Nucleus accumbens (tissue), 56 donors: ENCODE results near the gene SLC66A1.

Experiments used
- DNase-seq, 56 donors: peaks; one replicate each; lab custom pipeline; 2025; lab: John Stamatoyannopoulos, UW

The SLC66A1 gene

GRCh38 chr1:19341201-19342061 is 29.3 kb downstream of the SLC66A1 start:
- DNase-seq: peak in 36 of 56 donors; percentile 6 to 74 (median 26)

GRCh38 chr1:19342062-19342750 is 30.1 kb downstream of the SLC66A1 start:
- no peak for DNase-seq

DNA sequence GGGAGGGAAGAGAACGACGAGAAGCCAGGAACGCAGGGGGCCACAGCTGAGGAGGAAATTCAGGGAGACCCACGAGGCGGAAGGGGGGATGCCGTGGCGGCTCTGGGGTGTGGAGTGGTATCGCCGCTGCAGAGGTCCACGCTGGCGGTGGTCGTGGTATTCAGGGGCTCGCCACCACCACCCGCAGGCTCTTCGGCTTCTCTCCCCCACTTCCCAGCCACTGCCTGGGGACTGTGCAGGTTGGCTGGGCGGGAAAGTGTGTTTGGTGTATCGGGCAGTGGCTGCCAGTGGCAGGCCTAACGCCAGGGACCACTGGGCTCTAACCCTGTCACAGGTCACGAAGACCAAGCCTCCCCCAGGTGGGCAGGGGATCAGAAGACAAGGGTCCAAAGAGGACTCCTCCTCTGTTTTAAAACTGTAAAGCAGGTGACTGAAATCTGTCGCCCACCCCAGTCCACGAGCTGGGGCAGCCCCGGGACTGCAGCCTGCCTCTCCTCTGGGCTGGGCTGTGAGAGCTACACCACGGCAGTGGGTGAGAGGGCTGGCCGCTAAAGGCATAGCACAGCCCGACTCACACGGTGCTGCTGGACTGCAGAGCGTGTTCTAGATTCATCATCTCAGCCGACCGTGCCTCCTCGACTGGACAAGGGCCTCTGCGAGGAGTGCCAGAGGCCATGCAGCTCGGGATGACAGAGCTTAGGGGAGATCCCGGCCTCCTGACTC is 30.9 kb downstream of the SLC66A1 start:
- DNase-seq: no peak

- no peak for DNase-seq
Observed at GRCh38 chr1:19343617-19344350, 31.7 kb downstream of the SLC66A1 start.

- peak in 38 of 56 donors; percentile 6 to 76 (median 24) for DNase-seq
Observed at GRCh38 chr1:19344372-19344810, 32.3 kb downstream of the SLC66A1 start.

GRCh38 chr1:19344831-19345230 is 32.7 kb downstream of the SLC66A1 start:
- no peak for DNase-seq

GRCh38 chr1:19345391-19345790 is 33.3 kb downstream of the SLC66A1 start:
- DNase-seq: peak in 12 of 56 donors; percentile 4 to 32 (median 20)

DNA sequence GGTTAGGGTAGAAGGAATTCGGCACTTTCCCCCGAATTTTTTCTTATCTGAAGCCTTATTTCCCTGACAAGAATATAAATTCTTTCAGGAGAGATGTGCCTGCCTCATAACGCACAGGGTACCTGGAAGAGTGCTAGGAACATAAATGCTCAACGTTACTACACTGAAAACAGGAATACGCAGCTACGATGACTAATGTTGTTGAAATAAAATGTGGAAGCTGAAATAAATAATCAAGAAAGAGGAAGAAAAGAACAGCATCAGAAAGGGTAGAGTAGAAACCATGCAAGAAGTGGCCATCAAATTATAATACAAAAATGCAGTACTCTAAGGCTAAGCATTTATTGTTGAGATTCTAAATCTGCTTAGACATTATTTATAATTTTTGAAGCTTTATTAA is 33.9 kb downstream of the SLC66A1 start:
- no peak for DNase-seq

GRCh38 chr1:19347533-19348172 is 35.5 kb downstream of the SLC66A1 start:
- DNase-seq: no peak

- no peak for DNase-seq
Observed at GRCh38 chr1:19348441-19349198, 36.5 kb downstream of the SLC66A1 start.

- no peak for DNase-seq
Observed at GRCh38 chr1:19349999-19350398, 37.9 kb downstream of the SLC66A1 start.

GRCh38 chr1:19350566-19350965 is 38.4 kb downstream of the SLC66A1 start:
- DNase-seq: no peak

GRCh38 chr1:19351873-19352272 is 39.7 kb downstream of the SLC66A1 start:
- no peak for DNase-seq

DNA sequence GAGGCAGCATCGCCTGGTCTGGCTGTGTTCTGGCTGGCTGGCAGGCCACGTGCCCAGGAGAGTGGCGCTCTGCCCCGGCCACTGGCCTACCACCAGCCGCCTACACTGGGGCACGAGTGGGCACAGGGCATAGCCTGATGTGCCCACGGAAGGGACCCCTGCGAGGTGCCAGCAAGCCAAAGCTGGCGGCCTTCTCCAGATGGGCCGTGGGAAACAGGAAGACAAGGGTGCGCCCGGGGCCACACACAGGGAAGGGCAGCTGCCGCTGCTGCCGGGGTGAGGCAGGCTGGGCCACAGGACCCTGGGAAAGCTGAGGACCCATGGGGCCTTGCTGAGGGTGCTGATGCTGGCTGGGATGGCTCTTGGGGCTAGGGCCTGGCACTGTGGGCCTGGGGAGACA is 40.7 kb downstream of the SLC66A1 start:
- no peak for DNase-seq

DNA sequence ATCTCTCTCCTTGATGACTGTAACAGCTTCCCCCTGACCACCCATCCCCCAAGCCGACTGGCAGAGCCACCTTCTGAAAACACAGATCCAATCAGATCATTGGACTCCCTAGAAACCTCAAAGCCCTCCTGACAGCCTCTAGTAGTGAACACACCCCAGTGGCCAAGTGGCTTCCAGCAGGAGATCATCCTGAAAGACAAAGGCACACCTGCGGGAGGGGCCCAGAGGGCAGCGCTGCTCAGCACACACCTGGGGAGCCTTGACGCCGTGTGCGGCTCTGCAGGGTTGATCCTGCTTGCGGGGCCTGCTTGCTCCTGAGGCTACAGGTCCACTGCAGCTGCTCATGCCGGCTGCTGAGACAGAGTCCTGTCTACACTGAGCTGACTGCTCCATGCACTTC is 41.5 kb downstream of the SLC66A1 start:
- DNase-seq: no peak

DNA sequence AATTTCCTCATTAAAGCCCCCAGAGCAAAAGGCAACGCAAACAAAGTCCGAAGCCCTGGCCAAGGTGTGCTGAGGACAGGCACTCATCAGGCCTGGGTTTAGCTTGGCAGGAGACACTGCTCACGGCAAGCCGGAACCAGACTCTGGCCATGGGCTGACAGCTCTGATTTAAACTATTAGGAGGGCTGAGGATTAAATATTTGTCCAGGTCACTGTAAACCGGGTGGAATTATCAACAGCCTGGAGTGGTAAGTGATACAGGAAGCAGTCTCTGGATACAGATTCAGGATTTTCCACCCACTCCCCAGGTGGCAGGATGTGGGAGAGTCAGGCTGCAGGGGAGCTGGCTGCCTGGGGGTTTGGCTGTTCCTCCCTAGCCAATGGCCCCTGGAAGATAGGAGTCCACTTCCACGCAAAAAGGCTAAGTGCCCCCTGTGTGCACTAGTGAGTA is 42.4 kb downstream of the SLC66A1 start:
- DNase-seq: no peak

- no peak for DNase-seq
Observed at GRCh38 chr1:19356266-19356665, 44.1 kb downstream of the SLC66A1 start.

GRCh38 chr1:19357299-19357986 is 45.3 kb downstream of the SLC66A1 start:
- no peak for DNase-seq
